Measurements from ENCODE around the gene IGF1R. TPM values are rescaled to one million over a fixed set of nuclear protein-coding genes. Genes with fewer than 3 reads are reported as not detected.

The IGF1R gene
- total RNA-seq, 1 experiment from 2014 or later = 16.3 TPM

- Histone ChIP-seq H4K20me1 (ENCODE audit: insufficient read depth) (no peaks in the 10 kb centered on the region), H3K9me2 (ENCODE audit: insufficient read depth) (no peaks in the 10 kb centered on the region), H3K27me3 (ENCODE audit: insufficient read depth, low read length) (no peaks in the 10 kb centered on the region), H3K4me1 (ENCODE audit: control insufficient read depth in 1 of 2, insufficient read depth in 2 of 2, low read length in 2 of 2) (peaks cover 2 to 12% of the 10 kb centered on the region in 2 experiments), H2AFZ (ENCODE audit: low read depth, low read length, poor library complexity, severe bottlenecking) (no peak overlapping the region), H3K9me3 (ENCODE audit: control insufficient read depth in 1 of 2, insufficient read depth in 1 of 2, low read depth in 1 of 2, low read length in 2 of 2) (no peaks in the 10 kb centered on the region), H3K27ac (ENCODE audit: low read depth, low read length) (no peak overlapping the region), H3K36me3 (ENCODE audit: control insufficient read depth in 1 of 2, insufficient read depth in 2 of 2, low read length in 2 of 2) (no peaks in the 10 kb centered on the region), H3K4me2 (ENCODE audit: low read length) (no peak overlapping the region), H3K79me2 (ENCODE audit: insufficient read depth, low read length) (no peaks in the 10 kb centered on the region), H3K4me3 (replicated peaks in 1 of 2; ENCODE audit: low read depth in 1 of 2, low read length in 2 of 2) (no peak overlapping the region), H3K9ac (ENCODE audit: low read length) (no peak overlapping the region)
- POLR2A ChIA-PET = no interaction called here
- CTCF ChIA-PET = no interaction called here
- ATAC-seq (no peak), DNase-seq (ENCODE audit: low read depth, low spot score) (no peak)
- intact Hi-C loops (cut with micrococcal nuclease) = no loop called here
- RAD21 ChIA-PET (ENCODE audit: low non-redundant PET in 1 of 2, low total read pairs in 2 of 2, uncharacterized antibody in 2 of 2, unreplicated experiment in 2 of 2) = no interaction called here
- TF ChIP-seq ELF1 (IDR thresholded peaks at IDR 0.05; ENCODE audit: borderline replicate concordance, low read depth) (no peak), TCF7L2 (IDR thresholded peaks at IDR 0.05; ENCODE audit: borderline replicate concordance, extremely low read depth, insufficient read depth, insufficient read length) (no peak), POLR2AphosphoS5 (IDR thresholded peaks at IDR 0.05; ENCODE audit: low read depth, low read length) (no peak), SRF (IDR thresholded peaks at IDR 0.05; ENCODE audit: low read depth) (no peak), RAD21 (IDR thresholded peaks at IDR 0.05; ENCODE audit: low read depth) (no peak), CEBPB (IDR thresholded peaks at IDR 0.05; ENCODE audit: low read depth) (no peak), YY1 (IDR thresholded peaks at IDR 0.05; ENCODE audit: extremely low read depth, insufficient replicate concordance, low read depth, low read length) (no peak), EZH2 (IDR thresholded peaks at IDR 0.05) (no peak), ATF3 (IDR thresholded peaks at IDR 0.05) (no peak), POLR2A (IDR thresholded peaks at IDR 0.05; ENCODE audit: borderline replicate concordance, extremely low read depth, insufficient read depth, insufficient read length) (no peak), FOSL1 (IDR thresholded peaks at IDR 0.05; ENCODE audit: low read depth) (no peak), EGR1 (IDR thresholded peaks at IDR 0.05; ENCODE audit: low read depth) (no peak), SP1 (IDR thresholded peaks at IDR 0.05; ENCODE audit: low read depth) (no peak), SIN3A (IDR thresholded peaks at IDR 0.05; ENCODE audit: low read depth) (no peak), JUND (IDR thresholded peaks at IDR 0.05) (no peak), ZBTB33 (IDR thresholded peaks at IDR 0.05; ENCODE audit: extremely low read depth, insufficient replicate concordance, low read length) (no peak), ZFX (IDR thresholded peaks at IDR 0.05) (no peak), MAX (IDR thresholded peaks at IDR 0.05) (no peak), CBX3 (IDR thresholded peaks at IDR 0.05; ENCODE audit: low read depth) (no peak)
- no TSS peak for BruUV-seq (replicated peaks)
Observed at GRCh38 chr15:99010768-99011167, 362.4 kb downstream of the IGF1R start.

Small RNA genes within 50 kb of the gene (microRNA-seq; reads per million reads assigned to microRNA genes)
- not detected for gene MIR4714 (ENCODE audit: borderline number of aligned reads)
